Measurements from ENCODE around the gene LDLRAD4.

DNA sequence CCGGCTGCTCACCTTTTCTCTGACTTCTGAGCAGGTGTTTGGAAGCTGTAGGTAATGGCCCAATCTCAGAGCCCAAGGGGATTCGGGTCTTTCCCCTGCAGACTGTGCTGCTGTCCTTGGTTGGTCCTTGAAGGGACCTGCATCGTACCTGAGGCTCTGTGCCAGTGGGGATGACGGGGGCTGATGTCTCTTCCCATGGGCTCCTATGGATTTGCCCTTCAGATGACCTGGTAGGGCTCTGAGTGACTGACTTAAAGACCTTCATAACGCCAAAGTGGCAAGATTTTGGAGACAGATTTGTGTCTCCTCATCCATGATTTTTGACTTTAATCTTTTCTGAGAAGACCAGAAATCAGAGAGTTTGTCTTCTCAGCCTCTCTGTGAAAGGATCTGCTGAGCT lies 341.7 kb downstream of the LDLRAD4 start:
- TF ChIP-seq POLR2AphosphoS5 (IDR thresholded peaks at IDR 0.05; ENCODE audit: borderline replicate concordance, low read depth, low read length) (no peak), EZH2 (IDR thresholded peaks at IDR 0.05) (no peak)

Measured in SK-N-MC (cell line).